Neural progenitor cell (in vitro differentiated cells): ENCODE data around the gene HOXD3. TPM values are rescaled to one million over a fixed set of nuclear protein-coding genes. Genes with fewer than 3 reads are reported as not detected.

Source experiments
- DNase-seq: peaks from one replicate; pipeline ENCODE4 v3.0.0-alpha.2; 2016; ENCODE audit warnings: low spot score
- H2AFZ ChIP-seq: fragments of 200-600 bp; sonication (generic); replicated peaks from 2 replicates; pipeline ENCODE4 v1.6.1; 2016; ENCODE audit warnings: antibody characterized with exemption
- H3F3A ChIP-seq: fragments of 200-600 bp; sonication (generic); 2 replicates; pipeline ENCODE4 v1.6.1; 2016; ENCODE audit warnings: antibody characterized with exemption, low read depth
- H3K27ac ChIP-seq: fragments of 200-600 bp; sonication (generic); 2 replicates; pipeline ENCODE4 v1.5.1; 2016; ENCODE audit warnings: mild to moderate bottlenecking
- H3K27me3 ChIP-seq: fragments of 200-600 bp; sonication (generic); 2 replicates; pipeline ENCODE4 v1.6.1; 2016; ENCODE audit warnings: mild to moderate bottlenecking, moderate library complexity
- H3K36me3 ChIP-seq: fragments of 200-600 bp; sonication (generic); 2 replicates; pipeline ENCODE4 v1.5.1; 2016
- H3K4me1 ChIP-seq: fragments of 200-600 bp; sonication (generic); 2 replicates; pipeline ENCODE4 v1.6.1; 2016; ENCODE audit warnings: mixed run types
- H3K4me2 ChIP-seq: fragments of 200-600 bp; sonication (generic); 2 replicates; pipeline ENCODE4 v1.6.1; 2016
- H3K4me3 ChIP-seq: fragments of 200-600 bp; sonication (generic); 2 replicates; pipeline ENCODE4 v1.5.1; 2016
- H3K79me2 ChIP-seq: fragments of 200-600 bp; sonication (generic); 2 replicates; pipeline ENCODE4 v1.6.1; 2016; ENCODE audit warnings: low read depth
- H3K9ac ChIP-seq: fragments of 200-600 bp; sonication (generic); 2 replicates; pipeline ENCODE4 v1.6.1; 2016
- H3K9me3 ChIP-seq: fragments of 200-600 bp; sonication (generic); 2 replicates; pipeline ENCODE4 v1.5.1; 2016; ENCODE audit warnings: low read depth
- H4K20me1 ChIP-seq: fragments of 200-600 bp; sonication (generic); 2 replicates; pipeline ENCODE4 v1.6.1; 2016; ENCODE audit warnings: low read depth
- H3K27ac Mint-ChIP-seq: 3 replicates; pipeline ENCODE4 v1.8.0; 2021; ENCODE audit warnings: mixed read lengths
- H3K27me3 Mint-ChIP-seq: 2 replicates; pipeline ENCODE4 v1.8.0; 2022; ENCODE audit warnings: low read depth, mild to moderate bottlenecking, inconsistent platforms, moderate library complexity, mixed read lengths; ENCODE audit not compliant: insufficient read depth
- H3K36me3 Mint-ChIP-seq: 3 replicates; pipeline ENCODE4 v1.8.0; 2021; ENCODE audit warnings: mixed read lengths
- H3K4me1 Mint-ChIP-seq: 3 replicates; pipeline ENCODE4 v1.8.0; 2021; ENCODE audit warnings: mixed read lengths
- H3K4me3 Mint-ChIP-seq: 3 replicates; pipeline ENCODE4 v1.8.0; 2021; ENCODE audit warnings: mild to moderate bottlenecking, moderate library complexity, mixed read lengths
- H3K9me3 Mint-ChIP-seq: 3 replicates; pipeline ENCODE4 v1.8.0; 2020; ENCODE audit warnings: mixed read lengths
- EZH2 ChIP-seq: fragments of 200-600 bp; sonication (generic); IDR thresholded peaks from 2 replicates; pipeline ENCODE4 v1.6.1; 2017; ENCODE audit warnings: antibody characterized with exemption, mild to moderate bottlenecking, moderate library complexity
- EZH2phosphoT487 ChIP-seq: fragments of 200-600 bp; sonication (generic); IDR thresholded peaks from 2 replicates; pipeline ENCODE4 v1.6.1; 2017; ENCODE audit warnings: antibody characterized with exemption
- total RNA-seq: library from RNA; depleted of rRNA; stranded (reverse); fragments of >200 nt; gene quantifications from 2 replicates; pipeline ENCODE4 v1.2.3, GENCODE V29; 2015; ENCODE audit warnings: low replicate concordance
- TF ChIP-seq, protein P1 (sequence below): fragments of 200-600 bp; sonication (generic); IDR thresholded peaks from 2 replicates; pipeline ENCODE4 v1.5.1; 2017; ENCODE audit warnings: antibody characterized with exemption, mild to moderate bottlenecking

HOXD3 gene
- total RNA-seq, 1 donor from 2014 or later: not detected

DNA sequence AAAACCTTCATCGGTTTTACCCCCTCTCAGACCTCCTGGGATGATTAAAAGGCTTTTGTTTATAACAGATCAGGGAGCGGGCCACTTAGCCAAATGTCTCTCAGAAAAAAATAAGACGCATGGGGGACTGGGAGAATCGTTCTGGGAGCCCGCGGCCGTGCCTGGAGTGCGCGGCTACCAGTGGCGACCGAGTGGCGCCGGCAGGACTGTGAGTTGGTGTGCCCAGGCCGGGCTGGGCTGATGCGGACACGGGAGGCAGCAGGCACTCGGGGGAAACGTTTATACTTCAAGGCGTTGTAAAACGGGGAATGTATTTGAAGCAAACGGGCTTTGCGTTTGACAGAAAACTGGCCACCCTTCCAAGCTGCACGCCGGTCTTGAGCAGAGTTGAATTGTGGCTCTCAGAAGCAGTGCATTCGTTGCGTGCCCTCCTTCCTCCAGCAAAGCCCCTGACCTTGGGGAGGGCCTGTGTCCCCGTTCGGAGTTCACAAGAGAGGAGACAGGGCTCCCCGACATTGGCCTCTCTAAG is 45.2 kb upstream of the HOXD3 start:
- peaks cover 8% of the 10 kb centered on the region for H3K4me1 Mint-ChIP-seq
- H3K27me3 Mint-ChIP-seq: peaks cover 89% of the 10 kb centered on the region
- Histone ChIP-seq H3K9me3 (no peaks in the 10 kb centered on the region), H3F3A (no peaks in the 10 kb centered on the region), H3K4me2 (no peak overlapping the region), H3K27me3 (peaks cover 100% of the 10 kb centered on the region), H3K9ac (no peak overlapping the region), H3K36me3 (no peaks in the 10 kb centered on the region), H3K4me3 (no peak overlapping the region), H2AFZ (no peak overlapping the region), H3K27ac (no peak overlapping the region), H3K4me1 (no peaks in the 10 kb centered on the region), H3K79me2 (no peaks in the 10 kb centered on the region), H4K20me1 (peaks cover 96% of the 10 kb centered on the region)
- H3K36me3 Mint-ChIP-seq: peaks cover 3% of the 10 kb centered on the region
- TF ChIP-seq EZH2phosphoT487: peak; percentile 78
- peak; percentile 43 for TF ChIP-seq EZH2
- TF ChIP-seq, protein P1, sequence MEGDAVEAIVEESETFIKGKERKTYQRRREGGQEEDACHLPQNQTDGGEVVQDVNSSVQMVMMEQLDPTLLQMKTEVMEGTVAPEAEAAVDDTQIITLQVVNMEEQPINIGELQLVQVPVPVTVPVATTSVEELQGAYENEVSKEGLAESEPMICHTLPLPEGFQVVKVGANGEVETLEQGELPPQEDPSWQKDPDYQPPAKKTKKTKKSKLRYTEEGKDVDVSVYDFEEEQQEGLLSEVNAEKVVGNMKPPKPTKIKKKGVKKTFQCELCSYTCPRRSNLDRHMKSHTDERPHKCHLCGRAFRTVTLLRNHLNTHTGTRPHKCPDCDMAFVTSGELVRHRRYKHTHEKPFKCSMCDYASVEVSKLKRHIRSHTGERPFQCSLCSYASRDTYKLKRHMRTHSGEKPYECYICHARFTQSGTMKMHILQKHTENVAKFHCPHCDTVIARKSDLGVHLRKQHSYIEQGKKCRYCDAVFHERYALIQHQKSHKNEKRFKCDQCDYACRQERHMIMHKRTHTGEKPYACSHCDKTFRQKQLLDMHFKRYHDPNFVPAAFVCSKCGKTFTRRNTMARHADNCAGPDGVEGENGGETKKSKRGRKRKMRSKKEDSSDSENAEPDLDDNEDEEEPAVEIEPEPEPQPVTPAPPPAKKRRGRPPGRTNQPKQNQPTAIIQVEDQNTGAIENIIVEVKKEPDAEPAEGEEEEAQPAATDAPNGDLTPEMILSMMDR: no peak
- no peak for DNase-seq
- peaks cover 18% of the 10 kb centered on the region for H3K9me3 Mint-ChIP-seq
- no peak overlapping the region for H3K4me3 Mint-ChIP-seq
- no peak overlapping the region for H3K27ac Mint-ChIP-seq

DNA sequence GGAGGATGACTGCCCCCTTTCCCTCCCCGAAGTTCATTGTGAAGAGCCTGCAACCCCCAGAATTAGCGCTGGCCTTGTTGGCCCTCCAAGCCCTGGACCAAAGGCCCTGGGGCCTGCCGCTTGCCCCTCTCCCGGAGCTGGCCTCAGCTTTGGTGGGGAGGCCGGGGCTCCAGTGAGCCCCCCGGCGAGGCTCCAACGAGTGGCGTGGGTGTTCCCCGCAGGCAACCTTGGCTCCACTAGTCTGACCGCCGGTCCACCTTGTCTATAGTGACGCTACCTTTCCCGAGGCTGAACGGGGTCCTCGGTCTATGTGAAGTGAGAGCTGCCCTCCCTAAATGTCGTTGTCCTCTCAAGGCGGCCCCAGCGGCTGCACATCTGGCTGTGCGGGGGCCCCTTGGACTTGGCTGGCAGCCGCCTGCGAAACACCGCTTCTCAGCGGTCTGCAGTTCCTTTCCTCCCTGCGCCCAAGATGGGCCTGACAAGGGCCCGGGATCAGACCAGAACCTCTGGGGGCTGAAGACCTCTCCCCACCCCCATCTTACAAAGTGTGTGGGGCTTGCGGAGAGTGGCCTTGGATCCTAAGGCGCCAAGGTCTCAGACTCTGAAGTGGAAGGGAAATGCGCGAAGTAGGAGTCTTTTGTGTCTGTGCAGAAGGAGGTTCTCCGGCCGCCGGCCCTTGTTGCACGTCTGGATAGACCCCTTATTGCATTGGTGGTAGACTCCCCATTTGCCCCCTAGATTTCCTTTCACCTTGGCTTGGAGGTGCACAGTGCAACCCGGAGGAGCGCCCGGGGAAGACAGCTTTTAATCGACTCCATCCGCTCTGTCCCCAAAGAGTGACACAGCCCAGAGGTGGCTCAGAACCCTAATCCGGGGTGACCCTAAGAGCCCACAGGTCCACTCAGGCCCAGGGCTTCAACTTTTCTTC is 44.5 kb upstream of the HOXD3 start:
- TF ChIP-seq, protein P1: no peak
- TF ChIP-seq EZH2 (peak; percentile 90), EZH2phosphoT487 (peak; percentile 83)
- H2AFZ ChIP-seq: no peak overlapping the region
- H3K27me3 Mint-ChIP-seq: peaks cover 90% of the 10 kb centered on the region
- no peak overlapping the region for H3K9ac ChIP-seq
- H3K4me3 Mint-ChIP-seq: no peak overlapping the region
- H4K20me1 ChIP-seq: peaks cover 98% of the 10 kb centered on the region
- peaks cover 20% of the 10 kb centered on the region for H3K9me3 Mint-ChIP-seq
- H3K36me3 Mint-ChIP-seq: peaks cover 4% of the 10 kb centered on the region
- H3K9me3 ChIP-seq: no peaks in the 10 kb centered on the region
- H3F3A ChIP-seq: no peaks in the 10 kb centered on the region
- H3K4me1 Mint-ChIP-seq: peaks cover 5% of the 10 kb centered on the region
- DNase-seq: no peak
- H3K27me3 ChIP-seq: peaks cover 100% of the 10 kb centered on the region
- no peak overlapping the region for H3K4me2 ChIP-seq
- H3K36me3 ChIP-seq: no peaks in the 10 kb centered on the region
- no peak overlapping the region for H3K4me3 ChIP-seq
- no peak overlapping the region for H3K27ac Mint-ChIP-seq
- H3K27ac ChIP-seq: no peak overlapping the region
- H3K4me1 ChIP-seq: no peaks in the 10 kb centered on the region
- no peaks in the 10 kb centered on the region for H3K79me2 ChIP-seq

DNA sequence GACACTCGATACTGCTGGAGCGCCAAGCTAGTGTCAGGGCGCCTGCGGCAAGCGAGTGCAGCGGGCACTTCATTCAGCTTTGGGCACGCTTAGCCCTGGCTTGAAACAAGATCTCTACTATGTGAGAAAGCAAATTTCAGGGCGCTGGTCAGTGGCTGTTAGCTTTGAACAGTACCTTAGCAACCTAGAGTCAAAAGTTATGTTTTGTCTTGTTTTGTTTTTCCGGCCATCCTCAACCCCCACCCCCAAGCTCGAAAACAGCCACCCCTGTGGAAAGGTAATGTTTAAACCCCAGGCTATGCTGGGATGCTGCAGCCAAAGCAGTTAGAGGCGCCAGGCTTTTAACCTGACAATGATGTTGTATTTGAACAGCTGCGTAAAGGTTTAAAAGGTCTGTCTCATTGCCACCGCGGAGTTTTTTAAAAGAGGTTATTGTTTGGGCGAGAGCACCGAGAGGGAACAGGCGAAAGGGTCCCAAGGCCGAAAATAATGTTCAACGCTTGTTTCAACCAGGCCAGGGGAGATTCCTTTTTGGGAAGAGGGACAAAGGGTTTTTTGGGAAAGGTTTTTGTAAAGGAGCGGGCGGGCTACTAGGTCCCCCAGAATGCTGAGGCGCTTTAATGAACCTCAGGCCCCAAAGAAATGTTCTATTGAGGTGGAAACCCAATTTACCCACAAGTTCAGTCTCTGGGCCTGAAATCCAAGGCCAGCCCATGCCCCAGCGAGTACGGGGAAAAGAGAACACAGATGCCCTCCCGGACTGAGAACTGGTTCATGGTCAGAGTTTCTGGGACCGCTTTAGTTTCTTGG is 42.8 kb upstream of the HOXD3 start:
- Histone ChIP-seq H3K79me2 (no peaks in the 10 kb centered on the region), H3K27me3 (peaks cover 100% of the 10 kb centered on the region), H3K4me3 (no peak overlapping the region), H3K9me3 (no peaks in the 10 kb centered on the region), H3K27ac (no peak overlapping the region), H3K4me2 (no peak overlapping the region), H4K20me1 (peaks cover 93% of the 10 kb centered on the region), H3F3A (no peaks in the 10 kb centered on the region), H3K36me3 (no peaks in the 10 kb centered on the region), H3K9ac (no peak overlapping the region), H2AFZ (no peak overlapping the region), H3K4me1 (no peaks in the 10 kb centered on the region)
- TF ChIP-seq EZH2phosphoT487 (peak; percentile 78), EZH2 (peak; percentile 71)
- TF ChIP-seq, protein P1: no peak
- no peak for DNase-seq
- H3K4me1 Mint-ChIP-seq: peaks cover 2% of the 10 kb centered on the region
- peaks cover 95% of the 10 kb centered on the region for H3K27me3 Mint-ChIP-seq
- no peak overlapping the region for H3K4me3 Mint-ChIP-seq
- no peak overlapping the region for H3K27ac Mint-ChIP-seq
- peaks cover 23% of the 10 kb centered on the region for H3K9me3 Mint-ChIP-seq
- H3K36me3 Mint-ChIP-seq: peaks cover 6% of the 10 kb centered on the region
